ENCODE results near the gene GALNT18.
"Not testable (repeated sequence)": the region's sequence is repeated elsewhere in the genome, so short reads cannot be mapped to it uniquely, and the experiment has no call there.

The GALNT18 gene

DNA sequence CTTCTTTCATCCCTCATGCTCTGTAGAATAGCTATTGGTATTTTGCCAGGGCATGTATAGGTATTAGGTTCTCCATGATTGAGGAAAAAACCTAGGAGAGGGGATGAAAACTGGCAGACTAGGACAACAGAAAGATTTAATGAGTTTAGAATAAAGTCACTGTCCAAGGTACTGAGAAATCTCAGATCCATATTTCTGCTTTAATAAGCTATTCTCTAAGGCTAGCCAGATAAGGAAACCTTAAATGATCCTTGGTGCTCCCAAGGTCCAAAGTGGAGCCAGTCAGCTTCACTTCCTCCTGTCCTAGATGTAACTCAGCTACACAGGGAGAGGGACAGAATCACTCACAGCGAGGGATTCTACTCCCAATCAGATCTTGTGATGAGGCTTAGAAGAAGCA is 255.0 kb downstream of the GALNT18 start:
- in situ Hi-C loops (cut with MboI; ENCODE audit: low sequenced_read_pairs): no loop called here

DNA sequence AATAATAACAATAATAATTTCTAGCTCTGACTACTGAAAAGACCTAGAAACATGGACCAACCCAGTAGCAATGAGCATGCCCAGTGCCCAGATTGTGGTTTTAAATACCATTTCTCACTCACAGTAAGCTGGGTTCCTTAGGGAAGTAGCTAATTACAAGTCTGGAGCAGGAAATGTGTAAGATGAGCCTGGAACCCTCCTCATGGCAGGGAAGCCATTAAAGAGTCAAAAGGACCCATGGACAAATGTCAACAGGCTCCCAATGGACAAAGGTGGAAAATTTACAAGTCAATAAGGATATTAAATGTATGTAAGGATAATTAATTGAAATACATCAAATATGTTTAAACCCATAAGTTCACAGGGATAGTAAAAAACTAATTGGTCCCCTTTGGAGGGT is 258.1 kb downstream of the GALNT18 start:
- in situ Hi-C loops (cut with MboI; ENCODE audit: low sequenced_read_pairs): no loop called here

DNA sequence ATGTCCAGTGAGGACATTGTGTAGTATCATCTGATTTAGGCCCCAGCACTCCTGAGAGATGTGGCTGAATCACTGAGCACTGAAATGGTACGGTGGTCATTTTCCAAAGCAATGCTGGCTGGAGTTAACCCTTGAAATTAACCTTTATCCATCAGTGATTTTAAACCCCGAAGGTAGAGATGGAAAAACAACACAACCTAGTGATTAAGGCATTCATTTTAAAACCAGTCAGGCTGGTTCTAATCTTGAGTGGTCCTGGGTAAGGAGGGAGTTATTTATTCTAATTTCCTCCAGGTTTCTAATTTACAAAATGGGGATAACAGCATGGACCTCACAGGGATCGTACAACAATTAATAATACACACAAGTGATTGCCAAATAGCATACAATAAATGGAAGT is 262.2 kb downstream of the GALNT18 start:
- in situ Hi-C loops (cut with MboI; ENCODE audit: low sequenced_read_pairs): no loop called here

DNA sequence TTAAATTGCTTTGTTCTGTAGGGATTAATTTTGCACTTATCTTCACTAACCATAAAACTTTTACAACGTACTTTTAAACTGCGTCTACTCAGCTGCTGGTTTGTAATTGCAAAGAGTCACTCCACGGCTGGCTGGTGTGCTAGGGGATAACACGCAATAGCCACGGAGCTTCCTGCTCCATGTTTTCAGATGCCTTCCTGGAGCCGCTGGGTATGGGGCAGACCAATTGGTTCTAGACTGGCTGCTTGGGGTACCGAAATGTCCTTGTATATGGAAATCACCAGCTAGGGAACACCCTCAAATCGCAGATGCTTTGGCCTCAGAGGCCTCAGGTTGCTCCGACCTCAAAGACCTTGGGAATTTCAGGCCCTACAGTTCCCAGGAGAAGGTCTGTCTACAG is 265.0 kb downstream of the GALNT18 start:
- in situ Hi-C loops (cut with MboI; ENCODE audit: low sequenced_read_pairs): no loop called here

DNA sequence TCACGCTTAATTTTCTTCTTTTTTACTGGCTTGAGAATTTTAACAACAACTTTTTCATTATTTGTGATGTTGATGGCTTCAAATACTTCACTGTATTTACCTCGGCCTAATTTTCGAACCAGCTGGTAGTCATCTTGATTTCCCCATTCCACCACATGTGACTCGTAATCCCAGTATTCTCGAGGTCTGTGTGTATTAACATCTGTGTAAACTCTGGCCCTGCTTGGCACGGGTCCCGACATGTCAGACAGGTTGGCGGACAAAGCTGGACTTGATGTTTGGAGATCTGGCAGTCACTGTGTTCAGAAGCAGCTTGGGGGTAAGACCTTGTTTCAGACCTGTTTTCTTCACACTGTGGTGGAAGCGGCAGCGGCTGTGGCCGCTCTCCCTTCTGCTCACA is 268.9 kb downstream of the GALNT18 start, which contains the start of gene CSNK2A3:
Gene CSNK2A3, minus strand, starts transcription at position 373 of the 400 bp plus-strand sequence. Its CDS starts 131 bp downstream, at position 242.
- in situ Hi-C loops (cut with MboI; ENCODE audit: low sequenced_read_pairs): not testable (repeated sequence)

DNA sequence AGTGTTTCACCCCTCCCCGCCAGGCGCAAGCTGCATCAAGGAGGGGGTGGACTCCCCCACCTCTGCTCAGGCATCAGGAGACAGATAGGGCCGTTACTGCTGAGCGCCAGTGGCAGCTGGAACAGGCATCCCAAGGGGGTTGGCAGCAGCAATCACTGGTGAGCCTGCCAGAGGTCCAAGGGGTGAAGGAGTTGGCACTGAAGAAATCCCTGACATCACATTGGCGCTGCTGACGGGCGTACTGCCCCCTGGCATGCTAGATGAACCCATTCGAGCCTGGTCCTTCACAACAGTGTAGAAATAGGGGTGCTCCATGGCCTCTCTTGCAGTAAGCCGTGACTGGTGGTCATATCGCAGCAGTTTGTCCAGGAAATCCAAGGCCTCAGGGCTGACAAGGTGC is 270.0 kb downstream of the GALNT18 start:
- in situ Hi-C loops (cut with MboI; ENCODE audit: low sequenced_read_pairs): not testable (repeated sequence)

DNA sequence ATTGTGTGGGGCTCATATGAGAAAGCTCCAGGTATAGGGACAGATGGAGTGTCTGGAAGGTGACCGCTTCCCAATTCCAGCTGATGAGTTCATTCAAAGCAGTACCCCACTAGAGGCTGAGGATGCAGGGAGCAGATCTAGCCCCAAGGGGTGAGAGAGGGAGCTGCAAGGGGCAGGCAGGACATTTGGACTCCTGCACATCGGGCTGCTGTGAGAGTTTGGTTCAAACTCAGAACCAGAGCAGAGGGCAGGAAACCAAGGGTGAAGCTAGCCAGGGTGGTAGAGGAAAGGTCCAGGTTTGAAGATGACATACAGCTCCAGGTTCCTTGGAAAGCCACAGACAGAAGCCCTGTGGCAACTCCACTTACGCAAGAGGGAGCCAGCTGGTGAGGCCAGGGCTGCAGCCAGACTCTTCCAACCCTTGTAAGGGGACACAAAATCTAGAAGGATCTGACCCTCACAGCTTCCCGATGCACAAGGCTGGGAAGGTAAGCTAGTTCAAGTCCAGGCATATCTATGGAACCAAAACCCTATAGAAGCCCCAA is 270.7 kb downstream of the GALNT18 start:
- in situ Hi-C loops (cut with MboI; ENCODE audit: low sequenced_read_pairs): no loop called here

DNA sequence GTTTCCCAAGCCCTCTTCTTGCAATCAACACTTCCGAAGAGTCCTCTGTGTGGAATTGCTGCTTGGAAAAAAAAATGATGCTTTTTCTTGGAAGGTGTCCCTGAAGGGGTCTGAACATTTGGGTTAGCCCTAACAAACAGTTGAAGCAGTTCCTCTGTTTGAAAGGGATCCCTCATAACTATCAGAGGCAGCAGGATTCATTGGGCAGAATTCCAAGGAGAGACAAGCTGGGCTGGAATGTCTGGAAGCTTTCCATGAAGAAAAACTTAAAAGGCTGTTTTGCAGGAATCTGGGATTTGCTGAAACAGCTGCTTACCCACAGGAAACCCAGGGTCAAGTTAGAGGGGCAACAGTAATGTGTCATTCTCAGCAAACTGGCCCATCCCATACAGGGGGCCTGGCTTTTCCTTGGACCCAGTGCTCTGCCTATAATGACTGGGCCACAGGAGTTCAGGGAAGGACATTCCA is 271.9 kb downstream of the GALNT18 start:
- in situ Hi-C loops (cut with MboI; ENCODE audit: low sequenced_read_pairs): no loop called here

DNA sequence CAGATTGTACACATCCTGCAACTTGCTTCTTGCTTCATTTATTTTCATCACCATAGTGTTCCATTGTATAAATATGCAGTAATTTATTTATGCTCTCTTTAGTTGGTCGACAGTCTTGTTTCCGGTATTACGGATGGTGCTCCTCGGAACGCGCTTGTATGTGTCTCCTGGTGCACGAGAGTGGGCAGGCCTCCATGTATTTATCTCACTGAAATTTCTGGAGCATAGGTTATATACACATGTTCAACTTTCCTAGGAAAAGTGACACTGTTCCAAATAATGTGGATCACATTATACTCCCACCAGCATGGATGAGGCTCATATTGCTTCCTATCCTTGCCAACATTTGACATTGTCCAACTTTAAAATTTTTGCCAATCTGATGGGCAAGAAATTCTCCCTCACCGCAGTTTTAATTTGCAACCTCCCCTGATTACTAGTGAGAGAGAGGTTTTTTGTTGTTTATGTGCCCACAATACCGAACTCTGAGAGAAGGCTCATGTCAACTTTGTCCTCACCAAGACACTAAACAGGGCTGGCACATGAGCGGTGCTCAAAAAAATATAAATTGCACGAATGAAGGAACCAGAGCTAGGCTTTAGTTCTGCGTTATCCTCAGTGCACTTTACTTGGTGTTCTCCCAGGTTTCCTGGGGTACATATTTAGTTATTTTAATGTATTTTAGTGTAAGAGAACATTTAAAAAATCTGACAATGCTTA is 272.5 kb downstream of the GALNT18 start:
- in situ Hi-C loops (cut with MboI; ENCODE audit: low sequenced_read_pairs): no loop called here

DNA sequence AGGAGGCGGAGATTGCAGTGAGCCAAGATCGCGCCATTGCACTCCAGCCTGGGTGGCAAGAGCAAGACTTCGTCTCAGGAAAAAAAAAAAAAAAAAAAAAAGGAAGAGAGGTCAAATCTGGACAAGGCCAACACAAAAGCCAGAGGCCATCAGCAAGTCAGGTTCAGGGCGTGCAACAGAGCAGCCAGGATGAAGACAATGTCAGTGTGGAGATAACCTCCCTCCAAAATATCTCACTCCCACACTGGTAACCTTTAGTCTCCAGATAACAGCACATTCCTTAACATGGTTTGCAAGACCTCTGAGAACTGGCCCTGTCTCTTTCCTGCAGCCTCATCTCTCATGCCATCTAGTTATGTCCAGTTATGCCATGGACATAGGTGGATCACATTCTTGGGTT is 273.5 kb downstream of the GALNT18 start:
- in situ Hi-C loops (cut with MboI; ENCODE audit: low sequenced_read_pairs): no loop called here

DNA sequence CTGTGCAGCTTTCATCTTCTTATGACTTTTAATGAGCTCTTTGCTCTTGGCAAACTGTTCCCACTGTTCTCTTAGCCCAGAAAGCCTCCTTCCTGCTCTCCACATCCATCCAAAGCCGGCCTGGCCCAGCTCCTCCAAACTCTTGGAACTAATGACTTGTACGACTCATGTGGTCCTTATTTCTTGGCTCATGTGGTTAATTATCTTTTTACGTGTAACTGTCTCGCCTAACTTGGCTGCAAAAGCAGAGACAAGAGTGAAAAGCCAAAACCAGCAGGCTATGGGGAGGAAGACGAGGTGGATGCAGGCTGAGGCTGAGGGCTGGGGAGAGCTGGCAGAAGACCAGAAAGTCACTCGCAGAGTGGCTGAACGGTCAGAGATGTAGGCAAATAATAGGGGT is 274.2 kb downstream of the GALNT18 start:
- in situ Hi-C loops (cut with MboI; ENCODE audit: low sequenced_read_pairs): no loop called here

DNA sequence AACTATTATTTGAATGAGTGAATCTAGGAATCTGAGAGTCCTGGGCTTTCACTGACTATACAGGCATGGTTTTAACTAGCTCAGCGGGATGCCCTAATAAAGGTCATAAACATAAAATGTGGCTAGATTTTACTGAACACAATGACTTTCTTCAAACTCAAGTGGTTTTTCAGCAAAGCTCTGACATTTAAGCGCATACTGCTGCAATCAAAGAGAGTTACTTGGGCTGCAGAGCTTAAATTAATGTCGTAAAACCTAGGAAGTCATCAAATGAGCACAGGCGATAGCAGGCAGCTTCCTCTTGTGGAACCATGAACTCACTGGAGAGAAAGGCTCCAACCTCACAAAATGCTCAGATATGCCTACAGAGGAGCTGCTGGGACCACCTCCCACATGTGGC is 275.5 kb downstream of the GALNT18 start:
- in situ Hi-C loops (cut with MboI; ENCODE audit: low sequenced_read_pairs): no loop called here

DNA sequence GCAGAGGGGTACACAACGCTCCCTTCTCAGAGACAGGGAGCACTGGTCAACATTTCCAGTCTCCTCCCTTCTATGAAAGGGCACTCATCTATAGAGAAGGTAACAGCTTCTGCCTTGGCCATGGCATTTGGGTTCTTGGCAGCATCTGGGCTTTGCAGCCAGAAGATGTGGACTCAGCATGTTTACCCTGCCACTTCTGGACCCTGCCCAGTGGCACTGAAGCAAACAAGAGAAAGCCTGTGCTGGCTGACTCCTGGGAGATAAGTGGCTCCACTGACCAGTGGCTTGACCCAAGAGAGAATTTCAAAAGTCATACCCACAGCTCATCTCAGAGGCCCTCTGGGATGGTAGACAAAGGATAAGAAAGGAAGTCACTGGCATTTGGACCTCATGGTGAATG is 276.7 kb downstream of the GALNT18 start:
- in situ Hi-C loops (cut with MboI; ENCODE audit: low sequenced_read_pairs): no loop called here

DNA sequence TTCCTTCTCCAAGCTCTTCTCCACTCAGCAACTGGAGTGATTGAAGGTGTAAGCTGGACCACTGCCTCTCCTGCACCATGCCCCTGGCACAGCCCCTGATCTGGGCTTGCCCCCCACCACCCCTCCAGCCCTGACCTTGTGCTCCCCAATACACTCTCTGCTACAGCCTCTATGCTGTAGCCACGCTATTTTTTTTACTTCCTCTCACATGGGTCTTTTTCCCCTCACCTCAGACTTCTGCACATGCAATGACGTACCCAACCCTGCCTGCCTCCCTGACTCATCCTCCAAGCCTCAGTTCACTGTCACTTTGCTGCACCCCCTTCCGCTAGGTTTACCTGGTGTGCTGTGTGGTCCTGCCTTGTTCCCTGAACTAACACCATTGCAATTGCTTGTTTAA is 277.8 kb downstream of the GALNT18 start:
- in situ Hi-C loops (cut with MboI; ENCODE audit: low sequenced_read_pairs): no loop called here

DNA sequence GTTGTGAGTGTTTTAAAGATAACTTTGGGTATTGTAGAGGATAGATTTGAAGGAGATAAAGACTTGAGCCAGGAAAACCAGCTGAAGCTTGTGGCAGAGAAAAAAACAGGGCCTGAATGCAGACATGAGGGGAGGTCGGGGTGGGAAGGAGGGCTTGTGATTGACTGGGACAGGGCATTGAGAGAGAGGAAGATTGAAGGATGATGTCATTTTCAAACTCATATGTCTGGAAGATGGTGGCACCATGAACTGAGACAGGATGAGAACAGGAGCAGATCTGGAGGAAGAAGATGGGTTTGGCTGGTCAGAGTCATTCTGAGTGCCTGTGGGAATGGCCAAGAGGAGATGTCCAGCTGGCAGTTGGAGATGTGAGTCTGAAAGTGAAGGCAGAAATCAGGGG is 283.5 kb downstream of the GALNT18 start:
- in situ Hi-C loops (cut with MboI; ENCODE audit: low sequenced_read_pairs): no loop called here

DNA sequence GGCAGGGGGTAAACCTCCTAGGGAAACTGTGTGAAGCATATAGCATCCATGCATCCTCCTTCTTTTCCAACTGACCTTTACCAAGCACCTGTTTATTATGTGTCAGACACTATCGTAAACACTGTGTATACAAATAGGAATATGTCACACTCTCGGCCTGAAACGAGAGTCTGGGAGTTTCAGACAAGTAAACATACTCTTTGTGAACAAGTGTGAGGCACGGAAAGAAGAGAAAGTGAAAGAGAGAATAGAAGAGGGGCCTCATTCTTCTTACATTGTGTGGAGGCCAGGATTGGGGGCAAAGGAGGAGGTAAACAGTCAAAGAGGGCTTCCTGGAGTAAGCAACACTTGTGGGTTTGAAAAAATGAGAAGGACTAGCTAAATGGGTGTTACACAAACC is 285.1 kb downstream of the GALNT18 start:
- in situ Hi-C loops (cut with MboI; ENCODE audit: low sequenced_read_pairs): no loop called here

DNA sequence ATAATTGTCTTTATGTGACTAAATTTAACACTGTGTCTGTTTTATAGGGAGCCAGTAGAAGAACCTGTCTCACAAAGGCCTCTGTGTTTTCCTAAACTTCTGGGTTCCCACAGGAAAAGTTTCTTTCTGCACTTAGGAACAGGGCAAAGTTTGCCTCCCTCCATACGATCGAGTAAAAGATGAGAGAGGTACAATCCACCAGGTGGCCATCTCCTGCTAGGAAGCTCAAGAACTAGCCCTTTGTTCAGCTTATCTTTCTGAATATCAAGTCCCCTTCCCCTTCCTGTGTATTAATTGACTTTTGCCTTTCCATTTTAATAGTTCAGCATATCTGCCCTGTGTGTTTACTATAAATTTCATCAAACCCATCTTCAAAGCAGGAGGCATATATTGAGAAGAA is 286.8 kb downstream of the GALNT18 start:
- in situ Hi-C loops (cut with MboI; ENCODE audit: low sequenced_read_pairs): no loop called here

DNA sequence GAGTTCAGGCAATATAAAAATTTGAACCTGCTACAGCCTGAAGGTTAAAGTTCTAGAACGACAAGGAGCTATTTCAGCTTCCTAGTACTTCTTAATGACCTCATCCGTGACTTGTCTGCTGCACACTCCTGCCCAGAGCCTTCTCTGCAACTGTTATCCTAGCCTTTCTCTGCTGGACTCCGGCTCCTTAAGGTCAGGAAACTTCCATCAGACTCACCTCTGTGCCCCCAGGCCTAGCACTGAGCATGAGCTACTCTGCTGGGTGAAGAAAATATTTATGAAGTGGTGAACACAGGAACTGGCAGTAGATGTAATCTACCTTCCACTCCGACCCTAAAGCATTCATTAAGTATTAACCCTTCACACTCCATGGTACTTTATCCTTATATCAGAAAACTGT is 287.2 kb downstream of the GALNT18 start:
- in situ Hi-C loops (cut with MboI; ENCODE audit: low sequenced_read_pairs): no loop called here

DNA sequence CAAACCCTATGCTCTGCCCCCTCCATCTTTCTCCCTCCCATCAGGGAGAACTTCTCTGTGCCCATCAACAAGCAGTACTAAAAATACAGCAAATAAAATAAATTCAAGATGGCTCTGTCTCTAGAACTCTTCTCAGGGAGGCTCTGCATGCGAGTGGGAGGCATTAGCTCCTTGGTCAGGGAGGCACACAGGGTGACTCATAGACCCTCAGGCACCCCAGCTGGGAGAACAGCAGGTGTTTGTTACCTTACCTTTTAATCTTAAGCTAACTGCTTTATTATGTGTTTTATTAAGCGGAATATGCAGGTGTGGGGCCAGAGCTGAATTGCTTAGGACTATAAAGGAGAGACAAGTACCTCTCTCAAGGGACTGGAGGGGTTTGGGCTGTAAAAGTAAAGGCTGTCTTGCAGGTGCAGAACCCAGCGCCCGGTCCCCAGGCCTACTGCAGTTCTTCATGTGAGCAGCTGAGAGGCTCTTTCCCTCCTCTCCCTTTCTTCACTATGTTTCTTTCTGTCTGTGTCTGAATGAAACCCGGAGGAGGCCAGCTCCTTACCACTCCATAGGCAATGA is 289.6 kb downstream of the GALNT18 start:
- in situ Hi-C loops (cut with MboI; ENCODE audit: low sequenced_read_pairs): no loop called here

DNA sequence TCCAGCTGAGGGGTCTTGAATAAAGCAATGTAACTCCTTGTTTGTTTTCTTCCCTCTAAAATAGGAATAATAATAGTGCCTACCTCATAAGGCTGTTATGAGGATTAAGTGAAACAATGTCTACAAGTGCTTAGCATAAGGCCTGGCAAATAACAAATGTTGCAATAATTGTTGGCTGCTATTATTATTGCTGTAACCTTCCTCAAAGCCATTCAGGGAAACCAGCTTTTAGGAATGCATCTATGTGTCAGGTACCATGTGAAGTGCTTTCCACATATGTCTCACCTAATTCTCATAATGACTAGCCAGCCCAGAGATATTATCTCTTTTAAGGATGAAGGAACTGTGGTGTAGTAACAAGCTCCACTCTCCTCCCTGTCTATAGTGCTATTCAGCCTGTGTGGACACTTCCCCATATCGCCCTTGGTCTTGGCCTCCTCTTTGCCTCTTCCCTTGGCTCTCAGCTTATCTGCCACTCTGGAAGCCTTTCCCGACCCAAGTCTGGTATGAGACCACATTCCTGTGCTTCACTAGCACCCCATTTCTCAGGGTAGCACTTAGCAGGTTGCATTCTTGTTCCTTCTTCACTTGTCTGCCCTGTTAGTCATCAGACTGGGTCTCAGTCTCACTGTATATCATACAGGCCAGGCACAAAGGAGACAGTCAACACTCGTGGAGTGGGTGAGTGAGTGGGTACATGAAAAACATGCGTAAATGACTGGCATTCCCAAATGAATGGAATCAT is 292.6 kb downstream of the GALNT18 start:
- in situ Hi-C loops (cut with MboI; ENCODE audit: low sequenced_read_pairs): no loop called here

DNA sequence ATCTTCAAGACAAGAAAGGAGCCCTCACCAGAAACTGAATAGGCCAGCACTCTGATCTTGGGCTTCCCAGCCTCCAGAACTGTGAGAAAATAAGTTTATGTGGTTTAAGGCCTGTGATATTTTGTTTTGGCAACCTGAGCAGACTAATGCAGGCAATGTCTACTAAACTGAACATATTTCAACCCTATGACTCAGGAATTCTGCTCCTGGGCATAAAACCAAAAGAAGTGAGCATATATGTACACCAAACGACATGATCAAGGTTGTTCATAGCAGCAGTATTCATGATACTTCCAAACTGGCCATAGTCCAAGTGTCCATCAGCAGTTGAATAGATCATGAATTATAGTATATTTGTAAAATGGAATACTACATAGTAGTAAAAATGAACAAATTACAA is 297.7 kb downstream of the GALNT18 start:
- in situ Hi-C loops (cut with MboI; ENCODE audit: low sequenced_read_pairs): no loop called here

DNA sequence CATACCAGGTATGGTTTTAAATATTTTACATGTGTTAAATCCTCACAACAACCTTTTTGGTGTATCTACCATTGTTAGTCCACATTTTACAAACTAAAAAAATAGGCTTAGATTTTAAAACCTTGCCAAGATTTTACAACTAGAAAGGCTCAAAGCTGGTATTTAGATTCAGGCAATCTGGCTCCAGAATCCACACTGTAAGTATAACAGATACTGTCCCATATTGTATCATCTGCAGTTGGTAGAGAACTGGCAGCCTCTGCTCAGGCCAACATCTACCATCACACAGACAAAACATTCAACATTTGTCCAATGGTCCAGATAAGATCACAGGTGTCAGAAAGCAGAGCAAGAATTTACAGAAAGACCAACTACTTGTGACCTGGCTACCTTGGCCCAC is 299.7 kb downstream of the GALNT18 start:
- in situ Hi-C loops (cut with MboI; ENCODE audit: low sequenced_read_pairs): no loop called here
